ENCODE measurements around the gene ID1.
"Not testable (repeated sequence)": the region's sequence is repeated elsewhere in the genome, so short reads cannot be mapped to it uniquely, and the experiment has no call there.

ID1 gene

DNA sequence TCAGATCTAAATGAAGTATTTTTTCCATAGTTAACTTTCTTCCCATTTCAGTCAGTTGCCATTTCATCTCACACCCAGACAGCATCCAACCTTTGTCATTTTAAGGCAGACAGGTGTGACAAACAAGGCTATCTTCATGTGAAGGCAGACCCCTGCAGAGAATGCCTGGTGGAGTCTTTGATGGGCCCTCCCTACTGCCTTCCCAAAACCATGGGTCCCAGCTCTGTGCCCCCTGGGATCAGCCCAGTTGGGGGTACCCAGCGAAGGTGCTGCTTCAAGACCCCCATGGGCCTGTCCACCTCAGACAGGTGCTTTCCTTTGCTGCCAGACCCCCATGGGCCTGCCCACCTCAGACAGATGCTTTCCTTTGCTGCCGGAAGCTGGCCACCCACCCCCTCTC lies 28.3 kb upstream of the ID1 start:
- 73% methylated on average over 2 of the region's 2 CpGs for WGBS
- peak overlapping the region; percentile 32; the same call in 1 of the 2 replicates for H3K27ac ChIP-seq (ENCODE audit: low read depth, low read length)
- no peak overlapping the region for H3K9ac ChIP-seq (ENCODE audit: low read depth, low read length)
- peaks cover 34% of the 10 kb centered on the region for H3K4me1 ChIP-seq (ENCODE audit: insufficient read depth, low read length)
- H3K9me3 ChIP-seq (ENCODE audit: insufficient read depth, low read depth, low read length), result no peaks in the 10 kb centered on the region
- H3K36me3 ChIP-seq (ENCODE audit: insufficient read depth, low read length), result no peaks in the 10 kb centered on the region
- no peaks in the 10 kb centered on the region for H3K27me3 ChIP-seq (ENCODE audit: insufficient read depth, low read length)
- no peak overlapping the region for H3K4me3 ChIP-seq (ENCODE audit: low read length)

DNA sequence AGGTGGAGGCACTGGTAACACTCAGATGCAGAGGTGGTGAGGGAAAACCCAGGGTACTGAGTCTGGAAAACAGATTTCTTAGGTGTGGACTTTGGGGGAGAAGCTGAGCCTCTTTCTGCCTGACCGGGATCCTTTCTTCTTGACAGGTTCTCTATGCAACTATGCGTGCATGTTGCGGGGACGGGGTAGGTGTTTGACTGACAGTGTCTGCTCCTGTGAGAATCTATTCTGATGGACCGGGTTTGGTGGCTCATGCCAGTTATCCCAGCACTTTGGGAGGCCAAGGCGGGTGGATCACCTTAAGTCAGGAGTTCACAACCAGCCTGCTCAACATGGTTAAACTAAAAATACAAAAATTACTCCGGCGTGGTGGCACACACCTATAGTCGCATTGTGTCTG lies 27.9 kb upstream of the ID1 start:
- WGBS, result 85% methylated on average over 9 of the region's 9 CpGs
- H3K27ac ChIP-seq (ENCODE audit: low read depth, low read length), result peak overlapping the region; percentile 32; the same call in 1 of the 2 replicates
- H3K4me3 ChIP-seq (ENCODE audit: low read length), result no peak overlapping the region
- no peak overlapping the region for H3K9ac ChIP-seq (ENCODE audit: low read depth, low read length)
- H3K4me1 ChIP-seq (ENCODE audit: insufficient read depth, low read length), result peaks cover 32% of the 10 kb centered on the region
- no peaks in the 10 kb centered on the region for H3K36me3 ChIP-seq (ENCODE audit: insufficient read depth, low read length)
- H3K27me3 ChIP-seq (ENCODE audit: insufficient read depth, low read length), result no peaks in the 10 kb centered on the region
- H3K9me3 ChIP-seq (ENCODE audit: insufficient read depth, low read depth, low read length), result no peaks in the 10 kb centered on the region

DNA sequence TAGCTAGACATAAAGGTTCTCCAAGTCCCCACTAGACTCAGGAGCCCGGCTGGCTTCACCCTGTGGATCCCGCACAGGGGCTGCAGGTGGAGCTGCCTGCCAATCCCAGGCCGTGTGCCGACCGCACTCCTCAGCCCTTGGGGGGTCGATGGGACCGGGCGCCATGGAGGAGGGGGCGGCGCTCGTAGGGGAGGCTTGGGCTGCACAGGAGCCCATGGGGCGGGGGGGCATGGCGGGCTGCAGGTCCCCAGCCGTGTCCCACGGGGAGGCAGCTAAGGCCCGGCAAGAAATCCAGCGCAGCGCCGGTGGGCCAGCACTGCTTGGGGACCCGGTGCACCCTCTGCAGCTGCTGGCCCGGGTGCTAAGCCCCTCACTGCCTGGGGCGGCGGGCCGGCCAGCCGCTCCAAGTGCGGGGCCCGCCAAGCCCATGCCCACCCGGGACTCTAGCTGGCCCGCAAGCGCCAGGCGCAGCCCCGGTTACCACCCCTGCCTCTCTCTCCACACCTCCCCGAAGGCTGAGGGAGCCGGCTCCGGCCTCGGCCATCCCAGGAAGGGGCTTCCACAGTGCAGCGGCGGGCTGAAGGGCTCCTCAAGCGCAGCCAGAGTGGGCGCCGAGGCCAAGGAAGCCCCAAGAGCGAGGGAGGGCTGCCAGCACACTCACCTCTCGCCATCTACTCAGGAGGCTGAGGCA lies 26.5 kb upstream of the ID1 start:
- Histone ChIP-seq H3K4me3 (ENCODE audit: low read length) (no peak overlapping the region), H3K36me3 (ENCODE audit: insufficient read depth, low read length) (no peaks in the 10 kb centered on the region), H3K4me1 (ENCODE audit: insufficient read depth, low read length) (peaks cover 22% of the 10 kb centered on the region), H3K27me3 (ENCODE audit: insufficient read depth, low read length) (no peaks in the 10 kb centered on the region), H3K9ac (ENCODE audit: low read depth, low read length) (no peak overlapping the region), H3K9me3 (ENCODE audit: insufficient read depth, low read depth, low read length) (no peaks in the 10 kb centered on the region), H3K27ac (ENCODE audit: low read depth, low read length) (no peak overlapping the region)
- WGBS, result 91% methylated on average over 43 of the region's 43 CpGs

DNA sequence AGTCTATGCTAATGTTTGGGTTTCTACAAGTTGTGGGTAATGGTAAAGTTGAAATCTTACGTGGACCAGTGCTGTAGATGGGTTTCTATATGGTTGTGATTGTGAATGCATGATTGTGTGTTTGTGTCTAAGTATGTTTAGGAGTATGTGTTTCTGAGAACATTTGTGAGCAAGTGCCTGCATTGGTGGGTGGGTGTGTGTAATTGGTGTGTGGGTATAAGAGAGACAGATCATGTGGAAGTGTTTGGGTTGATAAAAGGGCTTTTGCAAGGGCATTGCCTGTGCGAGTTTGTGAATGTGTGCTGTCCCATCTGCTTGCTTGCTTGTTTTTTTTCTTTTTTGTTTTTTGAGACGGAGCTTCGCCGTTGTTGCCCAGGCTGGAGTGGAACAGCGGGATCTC lies 25.8 kb upstream of the ID1 start:
- no peaks in the 10 kb centered on the region for H3K36me3 ChIP-seq (ENCODE audit: insufficient read depth, low read length)
- H3K4me1 ChIP-seq (ENCODE audit: insufficient read depth, low read length), result peaks cover 27% of the 10 kb centered on the region
- no peak overlapping the region for H3K9ac ChIP-seq (ENCODE audit: low read depth, low read length)
- H3K27ac ChIP-seq (ENCODE audit: low read depth, low read length), result no peak overlapping the region
- H3K9me3 ChIP-seq (ENCODE audit: insufficient read depth, low read depth, low read length), result no peaks in the 10 kb centered on the region
- WGBS, result 97% methylated on average over 6 of the region's 6 CpGs
- H3K4me3 ChIP-seq (ENCODE audit: low read length), result no peak overlapping the region
- no peaks in the 10 kb centered on the region for H3K27me3 ChIP-seq (ENCODE audit: insufficient read depth, low read length)

DNA sequence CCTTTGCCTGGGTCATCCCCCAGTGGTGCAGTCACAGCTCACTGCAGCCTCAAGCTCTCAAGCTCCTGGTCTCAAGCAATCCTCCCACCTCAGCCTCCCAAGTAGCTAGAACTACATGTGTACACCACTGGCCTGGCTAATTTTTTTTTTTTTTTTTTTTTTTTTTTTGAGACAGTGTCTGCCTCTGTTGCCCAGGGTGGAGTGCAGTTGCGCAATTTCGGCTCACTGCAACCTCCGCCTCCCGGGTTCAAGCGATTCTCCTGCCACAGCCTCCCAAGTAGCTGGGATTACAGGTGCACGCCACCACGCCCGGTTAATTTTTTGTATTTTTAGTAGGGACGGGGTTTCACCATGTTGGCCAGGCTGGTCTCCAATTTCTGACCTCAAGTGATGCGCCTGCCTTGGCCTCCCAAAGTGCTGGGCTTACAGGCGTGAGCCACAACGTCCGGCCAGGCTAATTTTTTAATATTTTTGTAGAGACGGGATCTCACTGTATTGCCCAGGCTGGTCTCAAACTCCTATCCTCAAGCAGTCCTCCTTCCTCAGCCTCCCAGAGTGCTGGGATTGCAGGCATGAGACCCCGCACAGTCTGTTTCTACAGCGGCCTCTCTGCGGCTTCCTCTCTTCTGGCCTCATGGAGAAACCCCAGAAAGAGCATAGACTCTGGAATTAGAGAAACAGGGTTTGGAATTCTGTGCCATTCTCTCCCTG lies 25.0 kb upstream of the ID1 start:
- H3K9ac ChIP-seq (ENCODE audit: low read depth, low read length); H3K27me3 ChIP-seq (ENCODE audit: insufficient read depth, low read length); H3K9me3 ChIP-seq (ENCODE audit: insufficient read depth, low read depth, low read length); H3K36me3 ChIP-seq (ENCODE audit: insufficient read depth, low read length); H3K4me3 ChIP-seq (ENCODE audit: low read length): not testable (repeated sequence)
- WGBS, result 97% methylated on average over 17 of the region's 17 CpGs
- Histone ChIP-seq H3K4me1 (ENCODE audit: insufficient read depth, low read length) (peaks cover 27% of the 10 kb centered on the region), H3K27ac (ENCODE audit: low read depth, low read length) (peak overlapping the region; percentile 96)

DNA sequence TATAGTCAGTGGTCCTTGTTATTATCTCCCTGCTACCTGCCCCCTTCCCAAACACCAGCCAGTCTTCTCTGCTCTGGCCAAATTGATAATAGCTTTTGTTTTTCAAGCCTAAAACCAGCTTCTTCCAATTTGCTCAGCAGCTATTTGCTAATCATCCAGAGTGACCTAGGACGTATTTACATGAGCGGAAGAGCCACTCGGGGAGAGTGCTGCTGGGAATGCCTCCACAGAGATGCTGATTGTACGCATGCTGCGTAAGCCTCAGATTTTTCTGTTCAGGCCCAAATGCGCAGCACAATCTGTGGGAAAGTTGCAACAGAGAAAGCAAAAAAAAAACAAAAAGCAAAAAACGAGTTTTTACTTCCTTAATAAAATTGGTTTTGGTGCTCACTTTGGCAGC lies 24.4 kb upstream of the ID1 start:
- 39% methylated on average over 7 of the region's 7 CpGs for WGBS

DNA sequence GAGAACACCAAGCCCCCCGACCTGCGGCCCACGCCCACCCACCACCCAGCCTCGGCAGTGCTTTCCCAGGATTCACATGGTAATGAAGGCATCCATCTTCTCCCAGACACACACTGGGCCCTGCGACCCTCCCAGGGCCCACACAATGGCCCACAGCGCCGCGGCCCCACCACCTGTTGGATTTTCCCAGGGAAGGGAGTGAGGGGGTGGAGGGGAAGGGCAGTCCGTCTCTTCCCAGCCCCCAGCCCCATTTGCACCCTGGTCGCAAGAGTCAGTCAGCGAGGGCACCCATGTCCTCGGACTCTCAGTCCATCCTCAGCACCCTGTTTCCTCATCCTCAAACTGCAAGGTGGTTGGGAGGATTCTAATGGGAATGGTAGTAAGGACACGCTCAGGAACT lies 23.7 kb upstream of the ID1 start:
- H3K27ac ChIP-seq (ENCODE audit: low read depth, low read length), result peak overlapping the region; percentile 96
- WGBS, result 14% methylated on average over 6 of the region's 13 CpGs
- no peaks in the 10 kb centered on the region for H3K36me3 ChIP-seq (ENCODE audit: insufficient read depth, low read length)
- H3K4me1 ChIP-seq (ENCODE audit: insufficient read depth, low read length), result peaks cover 32% of the 10 kb centered on the region
- peak overlapping the region; percentile 41; the same call in 1 of the 2 replicates for H3K9ac ChIP-seq (ENCODE audit: low read depth, low read length)
- H3K27me3 ChIP-seq (ENCODE audit: insufficient read depth, low read length), result no peaks in the 10 kb centered on the region
- H3K4me3 ChIP-seq (ENCODE audit: low read length), result no peak overlapping the region
- H3K9me3 ChIP-seq (ENCODE audit: insufficient read depth, low read depth, low read length), result no peaks in the 10 kb centered on the region

More for the DNA sequence above, 24.4 kb upstream of the ID1 start:
- H3K27me3 ChIP-seq (ENCODE audit: insufficient read depth, low read length), result no peaks in the 10 kb centered on the region
- H3K4me3 ChIP-seq (ENCODE audit: low read length), result no peak overlapping the region
- H3K9ac ChIP-seq (ENCODE audit: low read depth, low read length), result peak overlapping the region; percentile 24; the same call in 1 of the 2 replicates
- peaks cover 27% of the 10 kb centered on the region for H3K4me1 ChIP-seq (ENCODE audit: insufficient read depth, low read length)
- H3K9me3 ChIP-seq (ENCODE audit: insufficient read depth, low read depth, low read length), result no peaks in the 10 kb centered on the region
- H3K36me3 ChIP-seq (ENCODE audit: insufficient read depth, low read length), result no peaks in the 10 kb centered on the region
- peak overlapping the region; percentile 96 for H3K27ac ChIP-seq (ENCODE audit: low read depth, low read length)

DNA sequence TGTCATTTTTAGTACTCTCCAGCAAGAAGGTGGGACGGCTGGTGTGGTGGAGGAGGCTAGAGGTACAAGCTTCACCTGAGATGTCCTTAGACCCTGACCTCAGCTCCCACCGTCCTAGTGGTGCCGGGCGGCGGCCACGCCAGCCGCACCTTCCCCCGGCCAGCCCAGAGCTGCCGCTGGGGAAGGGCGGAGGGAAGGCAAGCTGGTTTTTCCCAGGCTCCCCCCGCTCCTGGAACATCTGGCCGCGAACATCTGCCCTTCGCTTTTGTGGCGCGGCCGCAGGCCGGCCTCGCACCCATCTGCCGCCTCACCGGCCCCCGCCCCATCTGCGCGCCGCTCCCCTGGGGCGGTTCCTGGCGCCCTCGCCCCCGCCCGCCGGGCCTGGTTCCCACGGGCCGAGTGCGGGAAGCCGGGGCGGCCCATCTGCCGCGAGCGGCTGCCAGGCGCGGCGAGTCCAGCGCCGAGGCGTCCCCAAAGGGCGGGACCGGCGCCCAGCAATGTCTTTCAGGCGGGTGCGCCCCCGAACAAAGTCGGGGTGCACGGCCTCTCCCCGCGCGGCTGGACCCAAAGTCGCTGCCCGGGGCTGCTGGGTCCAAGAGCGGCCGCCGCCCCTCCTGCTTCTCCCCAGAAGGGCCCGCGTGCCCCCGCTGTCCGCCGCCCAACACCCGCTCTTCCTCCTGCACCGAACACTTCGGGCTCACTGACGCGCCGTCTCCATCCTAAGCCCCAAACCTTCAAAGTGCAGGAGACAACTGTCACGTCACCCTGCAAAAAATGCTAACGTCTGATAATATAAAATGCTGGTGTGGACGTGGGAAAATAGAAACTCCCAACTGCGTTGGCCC lies 17.3 kb upstream of the ID1 start:
- no peaks in the 10 kb centered on the region for H3K36me3 ChIP-seq (ENCODE audit: insufficient read depth, low read length)
- peak overlapping the region; percentile 39 for H3K4me3 ChIP-seq (ENCODE audit: low read length)
- H3K27me3 ChIP-seq (ENCODE audit: insufficient read depth, low read length), result peaks cover 4% of the 10 kb centered on the region
- no peak overlapping the region; the same call in 1 of the 2 replicates for H3K27ac ChIP-seq (ENCODE audit: low read depth, low read length)
- peak overlapping the region; percentile 32; the same call in 1 of the 2 replicates for H3K9ac ChIP-seq (ENCODE audit: low read depth, low read length)
- peaks cover 25% of the 10 kb centered on the region for H3K4me1 ChIP-seq (ENCODE audit: insufficient read depth, low read length)
- 18% methylated on average over 76 of the region's 76 CpGs for WGBS
- H3K9me3 ChIP-seq (ENCODE audit: insufficient read depth, low read depth, low read length), result no peaks in the 10 kb centered on the region

DNA sequence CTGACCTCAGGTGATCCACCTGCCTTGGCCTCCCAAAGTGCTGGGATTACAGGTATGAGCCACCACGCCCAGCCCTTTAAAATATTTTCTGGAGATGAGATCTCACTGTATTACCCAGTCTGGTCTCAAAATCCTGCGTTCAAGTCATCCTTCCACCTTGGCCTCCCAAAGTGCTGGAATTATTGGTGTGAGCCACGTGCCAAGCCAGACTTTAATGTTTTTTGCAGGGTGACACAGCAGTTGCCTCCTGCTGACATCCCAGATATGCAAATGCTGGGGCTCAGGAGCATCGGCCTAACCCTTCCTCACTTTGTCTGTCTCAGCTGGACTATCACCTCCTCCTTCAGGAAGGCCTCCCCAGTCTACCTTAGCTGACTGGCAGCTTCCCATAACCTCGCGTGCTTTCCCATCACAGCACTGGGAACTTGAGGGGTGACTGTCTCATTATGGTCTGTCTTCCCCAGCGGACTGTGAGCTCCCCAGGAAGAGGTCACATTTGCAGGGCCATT lies 14.3 kb upstream of the ID1 start:
- H3K9me3 ChIP-seq (ENCODE audit: insufficient read depth, low read depth, low read length), result no peaks in the 10 kb centered on the region
- H3K27ac ChIP-seq (ENCODE audit: low read depth, low read length), result peak overlapping the region; percentile 78
- H3K9ac ChIP-seq (ENCODE audit: low read depth, low read length), result no peak overlapping the region
- no peak overlapping the region for H3K4me3 ChIP-seq (ENCODE audit: low read length)
- peaks cover 4% of the 10 kb centered on the region for H3K27me3 ChIP-seq (ENCODE audit: insufficient read depth, low read length)
- 43% methylated on average over 7 of the region's 7 CpGs for WGBS
- H3K4me1 ChIP-seq (ENCODE audit: insufficient read depth, low read length), result peaks cover 24% of the 10 kb centered on the region
- H3K36me3 ChIP-seq (ENCODE audit: insufficient read depth, low read length), result no peaks in the 10 kb centered on the region

DNA sequence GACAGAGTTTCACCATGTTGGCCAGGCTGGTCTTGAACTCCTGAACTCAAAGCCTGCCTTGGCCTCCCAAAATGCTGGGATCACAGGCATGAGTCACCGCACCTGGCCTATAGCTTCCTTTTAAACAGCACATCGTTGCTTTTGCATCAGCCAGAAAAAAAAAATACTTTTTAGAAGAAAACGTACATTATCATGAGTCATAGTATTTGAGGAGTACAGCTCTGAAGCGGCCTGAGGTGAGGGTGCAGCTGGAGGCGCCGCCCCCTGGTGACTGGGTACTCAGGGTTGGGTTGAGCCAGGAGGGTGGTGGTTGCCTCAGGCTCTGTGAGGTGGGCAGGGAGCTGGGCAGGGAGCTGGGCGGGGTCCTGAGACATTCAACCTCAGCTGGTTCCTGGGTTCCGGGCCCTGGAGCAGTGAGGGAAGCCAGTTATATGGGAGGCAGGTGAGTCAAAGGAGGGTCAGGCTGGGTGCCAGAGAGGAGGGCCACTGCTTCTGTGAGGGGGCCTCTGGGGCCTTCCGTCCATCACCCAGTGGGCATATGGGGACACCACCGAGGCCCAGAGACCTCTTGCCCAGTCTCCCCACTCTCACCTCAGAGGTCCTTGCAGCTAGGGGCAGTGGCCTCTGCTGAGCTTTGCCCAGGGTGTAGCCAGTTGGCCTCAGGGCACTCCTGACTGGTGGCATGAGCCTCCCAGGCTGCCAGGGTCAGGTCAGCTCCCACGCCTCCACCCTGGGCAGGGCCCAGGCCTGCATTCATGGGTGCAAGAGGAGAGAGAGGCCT lies 11.7 kb upstream of the ID1 start:
- no peaks in the 10 kb centered on the region for H3K9me3 ChIP-seq (ENCODE audit: insufficient read depth, low read depth, low read length)
- no peak overlapping the region; the same call in 1 of the 2 replicates for H3K27ac ChIP-seq (ENCODE audit: low read depth, low read length)
- H3K27me3 ChIP-seq (ENCODE audit: insufficient read depth, low read length), result no peaks in the 10 kb centered on the region; the same call in 1 of the 2 replicates
- no peak overlapping the region for H3K9ac ChIP-seq (ENCODE audit: low read depth, low read length)
- peaks cover 24% of the 10 kb centered on the region for H3K4me1 ChIP-seq (ENCODE audit: insufficient read depth, low read length)
- H3K36me3 ChIP-seq (ENCODE audit: insufficient read depth, low read length), result no peaks in the 10 kb centered on the region
- 91% methylated on average over 11 of the region's 11 CpGs for WGBS
- no peak overlapping the region for H3K4me3 ChIP-seq (ENCODE audit: low read length)
